Activated CD4-positive, CD25-positive, alpha-beta regulatory T cell treated with anti-CD3 and anti-CD28 coated beads, Interleukin-2, amount 50 U/mL, for 16 hours (primary cell): Measurements from ENCODE around the gene OR2B6.

Experiments used
- DNase-seq: peaks from one replicate; pipeline ENCODE4 v3.0.0-alpha.2; 2020; ENCODE audit warnings: low read depth, low spot score

The OR2B6 gene

GRCh38 chr6:28000351-28001045, 43.5 kb downstream of the OR2B6 start:
- no peak for DNase-seq

GRCh38 chr6:28001351-28001750, 44.3 kb downstream of the OR2B6 start:
- no peak for DNase-seq

GRCh38 chr6:28001751-28002150, 44.7 kb downstream of the OR2B6 start:
- no peak for DNase-seq

GRCh38 chr6:28002161-28002560, 45.1 kb downstream of the OR2B6 start:
- no peak for DNase-seq

- DNase-seq = no peak
Measured at GRCh38 chr6:28003059-28003458, 46.0 kb downstream of the OR2B6 start.

GRCh38 chr6:28003661-28004060, 46.6 kb downstream of the OR2B6 start:
- DNase-seq = no peak

GRCh38 chr6:28004350-28005151, 47.5 kb downstream of the OR2B6 start:
- no peak for DNase-seq

- no peak for DNase-seq
Measured at GRCh38 chr6:28005152-28005890, 48.3 kb downstream of the OR2B6 start.

GRCh38 chr6:28005975-28006374, 48.9 kb downstream of the OR2B6 start:
- DNase-seq = no peak
